ENCODE measurements around the gene NSD2.

DNA sequence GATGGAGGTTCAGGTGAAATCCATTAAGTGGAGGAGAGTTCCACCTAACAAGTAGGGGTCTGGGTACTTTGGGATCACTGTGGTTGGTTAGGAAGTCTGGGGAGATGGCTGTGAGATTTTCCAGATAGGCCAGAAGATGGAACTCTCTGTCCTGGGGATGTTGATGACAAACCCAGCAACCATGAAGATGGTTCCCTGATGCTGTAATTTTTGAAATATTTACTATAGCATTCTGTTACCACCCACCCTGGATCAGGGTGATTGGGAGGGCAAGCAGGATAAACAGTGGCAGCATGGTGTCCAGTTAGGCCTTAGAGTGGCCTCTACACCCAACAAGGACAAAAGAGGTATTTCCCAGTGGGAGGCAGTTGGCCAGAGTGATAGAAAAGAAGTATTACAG is 153.5 kb downstream of the NSD2 start:
- no peak for TF ChIP-seq BHLHE40 (IDR thresholded peaks at IDR 0.05; ENCODE audit: borderline replicate concordance)
- no peak for TF ChIP-seq SP1 (IDR thresholded peaks at IDR 0.05)
- no peak for TF ChIP-seq TARDBP (IDR thresholded peaks at IDR 0.05)
- no peak for TF ChIP-seq FOXK2 (IDR thresholded peaks at IDR 0.05)
- TF ChIP-seq L3MBTL2 (conservative IDR thresholded peaks at IDR 0.05): no peak
- no peak for TF ChIP-seq FOXM1 (IDR thresholded peaks at IDR 0.05; ENCODE audit: borderline replicate concordance)
- no peak for TF ChIP-seq HDGF (IDR thresholded peaks at IDR 0.05; ENCODE audit: borderline replicate concordance)
- no peak for TF ChIP-seq SUZ12 (IDR thresholded peaks at IDR 0.05)
- no peak for TF ChIP-seq ZNF384 (IDR thresholded peaks at IDR 0.05)
- TF ChIP-seq ELF4 (IDR thresholded peaks at IDR 0.05): no peak
